ENCODE results near the gene PHOX2A.

PHOX2A gene

GRCh38 chr11:72231396-72232259, 12.3 kb downstream of the PHOX2A start:
- no peak for DNase-seq (ENCODE audit: low read depth)
- H3K4me3 ChIP-seq (ENCODE audit: low read depth, low read length): no peak overlapping the region
- TF ChIP-seq CTCF (IDR thresholded peaks at IDR 0.05; ENCODE audit: control insufficient read depth, extremely low read depth, insufficient read depth): no peak

DNA sequence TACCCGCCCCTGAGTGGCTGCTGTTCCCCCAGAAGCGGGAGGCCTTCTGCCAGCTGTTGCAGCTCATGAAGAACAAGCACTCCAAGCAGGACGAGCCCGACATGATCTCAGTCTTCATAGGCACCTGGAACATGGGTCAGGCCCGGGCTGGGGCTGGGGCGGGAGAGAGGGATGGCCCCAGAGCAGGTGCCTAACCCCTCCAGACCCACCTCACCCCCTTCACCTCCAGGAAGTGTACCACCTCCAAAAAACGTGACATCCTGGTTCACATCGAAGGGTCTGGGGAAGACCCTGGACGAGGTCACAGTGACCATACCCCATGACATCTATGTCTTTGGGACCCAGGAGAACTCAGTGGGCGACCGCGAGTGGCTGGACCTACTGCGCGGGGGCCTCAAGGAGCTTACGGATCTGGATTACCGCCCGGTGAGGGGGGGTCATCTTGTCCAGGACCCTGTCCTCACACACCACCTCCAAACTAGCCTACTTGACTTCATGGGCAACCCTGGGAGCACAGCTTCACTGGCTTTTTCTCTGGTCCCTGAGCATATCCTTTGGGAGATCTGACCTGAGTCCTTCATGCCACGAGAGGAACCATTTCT, 13.1 kb downstream of the PHOX2A start:
- no peak for DNase-seq (ENCODE audit: low read depth)
- TF ChIP-seq CTCF (IDR thresholded peaks at IDR 0.05; ENCODE audit: control insufficient read depth, extremely low read depth, insufficient read depth): no peak

GRCh38 chr11:72229925-72230763, 13.8 kb downstream of the PHOX2A start:
- no peak for DNase-seq (ENCODE audit: low read depth)
- no peak for TF ChIP-seq CTCF (IDR thresholded peaks at IDR 0.05; ENCODE audit: control insufficient read depth, extremely low read depth, insufficient read depth)
- no peak overlapping the region for H3K4me3 ChIP-seq (ENCODE audit: low read depth, low read length)

More for the DNA sequence above, 13.1 kb downstream of the PHOX2A start:
- no peak overlapping the region for H3K4me3 ChIP-seq (ENCODE audit: low read depth, low read length)

GRCh38 chr11:72229336-72229924, 14.5 kb downstream of the PHOX2A start:
- no peak for TF ChIP-seq CTCF (IDR thresholded peaks at IDR 0.05; ENCODE audit: control insufficient read depth, extremely low read depth, insufficient read depth)
- DNase-seq (ENCODE audit: low read depth): no peak
- no peak overlapping the region for H3K4me3 ChIP-seq (ENCODE audit: low read depth, low read length)

GRCh38 chr11:72228844-72229231, 15.1 kb downstream of the PHOX2A start:
- H3K4me3 ChIP-seq (ENCODE audit: low read depth, low read length): no peak overlapping the region
- TF ChIP-seq CTCF (IDR thresholded peaks at IDR 0.05; ENCODE audit: control insufficient read depth, extremely low read depth, insufficient read depth): no peak
- DNase-seq (ENCODE audit: low read depth): no peak

- TF ChIP-seq CTCF (IDR thresholded peaks at IDR 0.05; ENCODE audit: control insufficient read depth, extremely low read depth, insufficient read depth): no peak
- H3K4me3 ChIP-seq (ENCODE audit: low read depth, low read length): no peak overlapping the region
- no peak for DNase-seq (ENCODE audit: low read depth)
These were observed 15.6 kb downstream of the PHOX2A start for GRCh38 chr11:72228229-72228843.

Measured in LNCaP clone FGC (cell line).